Measurements from ENCODE around the gene CRYGS. TPM values are rescaled to one million over a fixed set of nuclear protein-coding genes. Genes with fewer than 3 reads are reported as not detected.
A peak's percentile ranks its signal among the peaks of the same experiment; 100 is the strongest.

The CRYGS gene
- total and polyA plus RNA-seq, 9 of the 15 experiments (the other 6 are each of a cell fraction or from before 2014, with no cell fraction given) = 1.5 to 3.8 (median 2.0) TPM

DNA sequence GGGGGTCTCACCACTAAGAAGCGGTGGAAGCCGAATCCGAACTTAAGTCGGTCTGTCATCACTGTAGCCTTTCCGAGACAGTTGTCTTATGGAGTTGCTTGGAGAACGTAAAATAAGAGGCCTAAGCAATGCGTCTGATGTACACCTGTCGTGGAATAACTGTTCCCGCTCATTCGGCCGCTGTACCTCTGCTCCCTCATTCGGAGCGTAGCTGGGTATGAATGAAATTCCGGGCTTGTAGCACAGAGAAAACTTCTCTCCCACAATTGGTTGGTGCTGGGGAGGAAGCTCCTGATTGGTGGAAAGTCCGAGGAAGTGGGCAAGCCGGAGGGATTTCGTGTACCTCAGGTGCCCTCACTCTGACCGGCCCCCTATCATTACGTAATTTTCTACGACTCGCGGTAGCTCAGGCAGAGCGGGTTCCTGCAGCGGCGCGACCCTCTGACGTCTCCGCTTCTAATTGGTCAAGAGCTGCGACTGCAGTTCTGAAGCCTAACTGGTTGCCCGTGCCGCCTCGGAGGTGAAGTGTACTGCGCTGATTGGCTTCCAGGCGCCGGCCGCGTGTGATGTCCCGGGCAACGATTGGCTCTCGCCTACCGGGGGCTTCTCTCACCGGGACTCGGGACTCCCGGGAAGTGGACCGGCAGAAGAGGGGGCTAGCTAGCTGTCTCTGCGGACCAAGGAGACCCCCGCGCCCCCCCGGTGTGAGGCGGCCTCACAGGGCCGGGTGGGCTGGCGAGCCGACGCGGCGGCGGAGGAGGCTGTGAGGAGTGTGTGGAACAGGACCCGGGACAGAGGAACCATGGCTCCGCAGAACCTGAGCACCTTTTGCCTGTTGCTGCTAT lies 26.1 kb upstream of the CRYGS start, which contains the start of gene DNAJB11 (continued):
- TF ChIP-seq BHLHE40 (IDR thresholded peaks at IDR 0.05; ENCODE audit: low read length) (peak; percentile 72), NKRF (IDR thresholded peaks at IDR 0.05; ENCODE audit: borderline replicate concordance) (peak; percentile 71; the same call in 1 of the 2 replicates), MTA1 (IDR thresholded peaks at IDR 0.05; ENCODE audit: borderline replicate concordance) (peak; percentile 99), U2AF2 (optimal IDR thresholded peaks at IDR 0.05; ENCODE audit: low read depth, low read length) (no peak), ZNF561 (CRISPR knock-in tag; conservative IDR thresholded peaks at IDR 0.05) (no peak), NBN (IDR thresholded peaks at IDR 0.05; ENCODE audit: low read depth) (no peak), HNRNPH1 (optimal IDR thresholded peaks at IDR 0.05; ENCODE audit: low read depth, low read length) (no peak), ZFPM2 (CRISPR knock-in tag; IDR thresholded peaks at IDR 0.05) (no peak), PURB (CRISPR knock-in tag; IDR thresholded peaks at IDR 0.05; ENCODE audit: low read depth) (no peak), BDP1 (IDR thresholded peaks at IDR 0.05; ENCODE audit: insufficient read depth, insufficient read length) (no peak), ZNF785 (CRISPR knock-in tag; IDR thresholded peaks at IDR 0.05) (no peak), ZNF224 (CRISPR knock-in tag; IDR thresholded peaks at IDR 0.05) (no peak), ZNF146 (CRISPR knock-in tag; IDR thresholded peaks at IDR 0.05; ENCODE audit: unreplicated experiment) (no peak), RCOR1 (IDR thresholded peaks at IDR 0.05; ENCODE audit: borderline replicate concordance in 1 of 2, low read depth in 2 of 2, low read length in 2 of 2) (no peak), ZBTB7A (IDR thresholded peaks at IDR 0.05; ENCODE audit: borderline replicate concordance, control insufficient read depth, low read depth, low read length) (peak; percentile 66; the same call in 1 of the 2 replicates), ATF7 (IDR thresholded peaks at IDR 0.05) (peak; percentile 99), ZNF253 (CRISPR knock-in tag; conservative IDR thresholded peaks at IDR 0.05) (no peak), PRMT5 (CRISPR knock-in tag; IDR thresholded peaks at IDR 0.05) (no peak), DIDO1 (tag; IDR thresholded peaks at IDR 0.05; ENCODE audit: low read depth) (peak; percentile 74), POLR2G (IDR thresholded peaks at IDR 0.05; ENCODE audit: low read depth, low read length) (peak; percentile 94), KDM4B (IDR thresholded peaks at IDR 0.05; ENCODE audit: borderline replicate concordance in 2 of 2, low read depth in 1 of 2) (no peak; a peak in 1 of 4 replicates), HMGN3 (IDR thresholded peaks at IDR 0.05; ENCODE audit: borderline replicate concordance, extremely low read depth, insufficient read length, low read depth, low read length) (peak; percentile 19), ARNT (IDR thresholded peaks at IDR 0.05) (0 out of 4 replicates have a peak, but pooled peaks of 1 of the 2 experiments have one; percentile 25), ZNF143 (CRISPR knock-in tag; IDR thresholded peaks at IDR 0.05) (no peak), CBFB (CRISPR knock-in tag; IDR thresholded peaks at IDR 0.05) (no peak)
- TF ChIP-seq, protein P1, sequence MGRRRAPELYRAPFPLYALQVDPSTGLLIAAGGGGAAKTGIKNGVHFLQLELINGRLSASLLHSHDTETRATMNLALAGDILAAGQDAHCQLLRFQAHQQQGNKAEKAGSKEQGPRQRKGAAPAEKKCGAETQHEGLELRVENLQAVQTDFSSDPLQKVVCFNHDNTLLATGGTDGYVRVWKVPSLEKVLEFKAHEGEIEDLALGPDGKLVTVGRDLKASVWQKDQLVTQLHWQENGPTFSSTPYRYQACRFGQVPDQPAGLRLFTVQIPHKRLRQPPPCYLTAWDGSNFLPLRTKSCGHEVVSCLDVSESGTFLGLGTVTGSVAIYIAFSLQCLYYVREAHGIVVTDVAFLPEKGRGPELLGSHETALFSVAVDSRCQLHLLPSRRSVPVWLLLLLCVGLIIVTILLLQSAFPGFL (CRISPR knock-in tag; IDR thresholded peaks at IDR 0.05) = no peak
- TF ChIP-seq, protein P2, sequence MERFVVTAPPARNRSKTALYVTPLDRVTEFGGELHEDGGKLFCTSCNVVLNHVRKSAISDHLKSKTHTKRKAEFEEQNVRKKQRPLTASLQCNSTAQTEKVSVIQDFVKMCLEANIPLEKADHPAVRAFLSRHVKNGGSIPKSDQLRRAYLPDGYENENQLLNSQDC (CRISPR knock-in tag; IDR thresholded peaks at IDR 0.05) = no peak
